CD4-positive, alpha-beta T cell treated with Interleukin-12 subunit alpha and Interleukin-12 subunit beta, for 1 hour (primary cell): Measurements from ENCODE around the gene TYW3.

Source experiments
- DNase-seq: peaks from one replicate; pipeline ENCODE4 v3.0.0-alpha.2; 2020

The TYW3 gene

GRCh38 chr1:74732960-74733603, at the start of gene TYW3, which contains the start of gene CRYZ:
Gene TYW3, plus strand, starts transcription at chr1:74733152. Its CDS starts 93 bp downstream, at chr1:74733245.
Gene CRYZ, minus strand, starts transcription at chr1:74733050. Its CDS starts 8,229 bp downstream, at chr1:74724821.
- peak; percentile 88 for DNase-seq

- DNase-seq = no peak
These were observed 49.3 kb upstream of the TYW3 start for GRCh38 chr1:74683656-74684055.

GRCh38 chr1:74684301-74684700, 48.7 kb upstream of the TYW3 start:
- DNase-seq = no peak

GRCh38 chr1:74686928-74687327, 46.0 kb upstream of the TYW3 start:
- DNase-seq = no peak

- DNase-seq = peak; percentile 58
These were observed 43.2 kb upstream of the TYW3 start for GRCh38 chr1:74689621-74690363.

GRCh38 chr1:74690364-74690696, 42.6 kb upstream of the TYW3 start:
- DNase-seq = no peak

- no peak for DNase-seq
These were observed 42.0 kb upstream of the TYW3 start for GRCh38 chr1:74690909-74691308.

- no peak for DNase-seq
These were observed 39.5 kb upstream of the TYW3 start for GRCh38 chr1:74693473-74693872.

- no peak for DNase-seq
These were observed 35.1 kb upstream of the TYW3 start for GRCh38 chr1:74697832-74698231.

GRCh38 chr1:74699331-74699730, 33.6 kb upstream of the TYW3 start:
- DNase-seq = no peak

GRCh38 chr1:74703386-74704182, 29.4 kb upstream of the TYW3 start:
- DNase-seq = no peak

GRCh38 chr1:74712881-74713280, 20.1 kb upstream of the TYW3 start:
- DNase-seq = no peak

GRCh38 chr1:74713849-74714248, 19.1 kb upstream of the TYW3 start:
- no peak for DNase-seq

- no peak for DNase-seq
These were observed 18.3 kb upstream of the TYW3 start for GRCh38 chr1:74714429-74715235.

- no peak for DNase-seq
These were observed 17.8 kb upstream of the TYW3 start for GRCh38 chr1:74715236-74715502.

GRCh38 chr1:74715806-74716205, 17.1 kb upstream of the TYW3 start:
- no peak for DNase-seq

GRCh38 chr1:74716822-74717221, 16.1 kb upstream of the TYW3 start:
- DNase-seq = no peak

- no peak for DNase-seq
These were observed 15.3 kb upstream of the TYW3 start for GRCh38 chr1:74717626-74718025.

GRCh38 chr1:74726063-74726462, 6.9 kb upstream of the TYW3 start:
- no peak for DNase-seq

- DNase-seq = no peak
These were observed 4.2 kb upstream of the TYW3 start for GRCh38 chr1:74728736-74729135.

GRCh38 chr1:74729741-74730478, 3.0 kb upstream of the TYW3 start:
- DNase-seq = no peak

GRCh38 chr1:74731399-74732052, 1.4 kb upstream of the TYW3 start:
- DNase-seq = no peak
